ENCODE measurements around the gene PARP1. TPM values are rescaled to one million over a fixed set of nuclear protein-coding genes. Genes with fewer than 3 reads are reported as not detected.

Gene PARP1
- polyA plus RNA-seq, 1 experiment = 111 TPM

DNA sequence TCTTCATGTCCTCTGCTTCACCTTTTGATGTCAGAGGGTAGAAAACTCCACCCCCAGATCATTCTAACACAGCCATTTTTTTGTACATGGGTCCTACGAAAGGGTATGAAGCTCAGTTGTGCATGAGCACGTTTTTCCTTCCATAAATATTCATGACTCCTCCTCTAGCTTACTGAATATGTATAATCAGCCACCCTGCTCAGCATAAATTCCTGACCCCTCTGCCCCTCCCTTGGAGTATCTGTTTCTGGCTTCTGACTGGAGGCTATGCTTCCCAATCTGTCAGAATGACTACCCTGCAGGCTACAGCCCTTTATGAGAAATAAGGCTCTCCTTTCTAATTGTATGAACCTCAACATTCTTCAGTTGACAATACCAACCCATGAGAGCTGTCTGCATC, 42.8 kb upstream of the PARP1 start:
- H3K4me3 ChIP-seq (ENCODE audit: low read depth, low read length) = no peak overlapping the region
- no peak overlapping the region for H3K27ac ChIP-seq (ENCODE audit: low read depth, low read length)
- ChIA-PET POLR2A (no interaction called here), CTCF (no interaction called here)
- DNase-seq (ENCODE audit: low read depth, low spot score) = no peak
- H3K9me3 ChIP-seq (ENCODE audit: control insufficient read depth, insufficient read depth, low read length) = no peaks in the 10 kb centered on the region
- H3K27me3 ChIP-seq (ENCODE audit: control insufficient read depth, insufficient read depth, low read length) = peaks cover 4% of the 10 kb centered on the region
- TF ChIP-seq CTCF (IDR thresholded peaks at IDR 0.05; ENCODE audit: low read depth, low read length) = no peak

GRCh38 chr1:226449823-226450222, 41.9 kb upstream of the PARP1 start:
- no peak overlapping the region for H3K27ac ChIP-seq (ENCODE audit: low read depth, low read length)
- POLR2A ChIA-PET = no interaction called here
- H3K9me3 ChIP-seq (ENCODE audit: control insufficient read depth, insufficient read depth, low read length) = no peaks in the 10 kb centered on the region
- no peak overlapping the region for H3K4me3 ChIP-seq (ENCODE audit: low read depth, low read length)
- CTCF ChIA-PET = no interaction called here
- DNase-seq (ENCODE audit: low read depth, low spot score) = no peak
- peaks cover 7% of the 10 kb centered on the region for H3K27me3 ChIP-seq (ENCODE audit: control insufficient read depth, insufficient read depth, low read length)
- TF ChIP-seq CTCF (IDR thresholded peaks at IDR 0.05; ENCODE audit: low read depth, low read length) = no peak

GRCh38 chr1:226447932-226448665, 40.2 kb upstream of the PARP1 start:
- ChIA-PET CTCF (no interaction called here), POLR2A (interaction anchor here (0.7 kb wide), 1 partner anchor 1117 kb away, joined by 5 read pairs; no protein-coding TSS in a partner anchor)
- H3K27ac ChIP-seq (ENCODE audit: low read depth, low read length) = no peak overlapping the region
- H3K27me3 ChIP-seq (ENCODE audit: control insufficient read depth, insufficient read depth, low read length) = peaks cover 8% of the 10 kb centered on the region
- TF ChIP-seq CTCF (IDR thresholded peaks at IDR 0.05; ENCODE audit: low read depth, low read length) = no peak
- DNase-seq (ENCODE audit: low read depth, low spot score) = no peak
- H3K4me3 ChIP-seq (ENCODE audit: low read depth, low read length) = no peak overlapping the region
- no peaks in the 10 kb centered on the region for H3K9me3 ChIP-seq (ENCODE audit: control insufficient read depth, insufficient read depth, low read length)

- ChIA-PET CTCF (no interaction called here), POLR2A (no interaction called here)
Measured at GRCh38 chr1:226446094-226446493, 38.2 kb upstream of the PARP1 start.

More at GRCh38 chr1:226446094-226446493, 38.2 kb upstream of the PARP1 start:
- Histone ChIP-seq H3K9me3 (ENCODE audit: control insufficient read depth, insufficient read depth, low read length) (no peaks in the 10 kb centered on the region), H3K4me3 (ENCODE audit: low read depth, low read length) (no peak overlapping the region), H3K27me3 (ENCODE audit: control insufficient read depth, insufficient read depth, low read length) (peaks cover 5% of the 10 kb centered on the region), H3K27ac (ENCODE audit: low read depth, low read length) (no peak overlapping the region)
- no peak for TF ChIP-seq CTCF (IDR thresholded peaks at IDR 0.05; ENCODE audit: low read depth, low read length)
- no peak for DNase-seq (ENCODE audit: low read depth, low spot score)
